Uterus (tissue), 4 donors: Measurements from ENCODE around the gene TMEM88. TPM values are rescaled to one million over a fixed set of nuclear protein-coding genes. Genes with fewer than 3 reads are reported as not detected.

Source experiments
- DNase-seq, 2 donors: peaks; one replicate each; pipeline ENCODE4 v3.0.0-alpha.2; 2019 to 2020
- H3K27ac ChIP-seq, 2 donors: fragments of 200-600 bp; sonication (generic); 1 replicate in 1 of 2; 2 replicates in 1 of 2; pipeline ENCODE4 v1.5.1; 2016 to 2018
- H3K27me3 ChIP-seq, 2 donors: fragments of 200-600 bp; sonication (generic); one replicate each; pipeline ENCODE4 v1.5.1; 2018 to 2019; ENCODE audit warnings: control low read depth in 1 of 2
- H3K36me3 ChIP-seq, 2 donors: fragments of 200-600 bp; sonication (generic); one replicate each; pipeline ENCODE4 v1.5.1; 2019; ENCODE audit warnings: control low read depth in 1 of 2
- H3K4me1 ChIP-seq, 2 donors: fragments of 200-600 bp; sonication (generic); one replicate each; pipeline ENCODE4 v1.5.1; 2018 to 2019; ENCODE audit warnings: control low read depth in 1 of 2
- H3K4me3 ChIP-seq, 2 donors: fragments of 200-600 bp; sonication (generic); 1 replicate in 1 of 2; 2 replicates in 1 of 2; pipeline ENCODE4 v1.5.1; 2018 to 2019; ENCODE audit warnings: mild to moderate bottlenecking in 1 of 2
- H3K9me3 ChIP-seq, 2 donors: fragments of 200-600 bp; sonication (generic); one replicate each; pipeline ENCODE4 v1.5.1; 2019; ENCODE audit warnings: control low read depth in 1 of 2
- POLR2A ChIP-seq, 2 donors: fragments of 450-650 bp; IDR thresholded peaks; one replicate each; pipeline ENCODE4 v1.6.1; 2016; ENCODE audit warnings: antibody characterized with exemption in 2 of 2, mild to moderate bottlenecking in 1 of 2, moderate library complexity in 1 of 2
- intact Hi-C: fragments of 100-400 bp; cut with DNase I; formaldehyde crosslinking; loops from one replicate; pipeline ENCODE4 v1.15.1; 2023; ENCODE audit warnings: low total_unique reads
- total RNA-seq, 4 donors: library from RNA; depleted of rRNA in 3 of 4; stranded (reverse); fragments of >200 nt in 3 of 4; gene quantifications; one replicate each; pipeline versions ENCODE4 v1.1.0 to v1.2.4, GENCODE V29; 2014 to 2023
- TF ChIP-seq, protein P1 (sequence below), 4 experiments: fragments of 200-600 bp in 2 of 4; fragments of 450-650 bp in 2 of 4; sonication (generic) in 2 of 4; IDR thresholded peaks; one replicate each; pipeline ENCODE4 v1.5.1; 2016 to 2019; ENCODE audit warnings: antibody characterized with exemption in 4 of 4, mild to moderate bottlenecking in 2 of 4, moderate library complexity in 1 of 4
- donor health status: DM: yes; HTN: yes; CAD: no.

TMEM88 gene
- total RNA-seq, 4 donors from 2014 or later = 7.3 to 68.1 (median 28.1) TPM

DNA sequence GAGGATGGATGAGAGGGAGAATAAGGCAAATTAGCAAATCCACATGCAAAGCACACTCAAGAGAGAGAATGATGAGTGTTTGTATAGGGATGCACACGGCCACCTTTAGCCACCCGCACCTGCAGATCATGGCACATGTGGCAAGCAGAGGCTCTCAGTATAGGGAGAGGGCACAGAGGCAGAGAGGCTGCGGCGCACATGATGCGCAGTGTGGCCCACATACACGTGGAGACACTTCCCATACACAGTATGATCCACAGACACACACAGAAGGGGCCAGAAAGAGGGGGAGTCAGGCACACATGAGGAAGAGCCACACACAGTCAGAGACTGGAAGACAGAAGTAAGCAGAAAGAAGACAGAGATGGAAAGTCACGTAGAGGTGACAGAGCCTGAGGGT is 27.2 kb downstream of the TMEM88 start:
- Histone ChIP-seq H3K27ac (peak overlapping the region; percentile 97 to 98), H3K27me3 (no peaks in the 10 kb centered on the region), H3K4me3 (no peak overlapping the region), H3K9me3 (no peaks in the 10 kb centered on the region), H3K4me1 (peaks cover 0 to 4% of the 10 kb centered on the region in 2 donors), H3K36me3 (no peaks in the 10 kb centered on the region)
- DNase-seq = no peak
- intact Hi-C loops = no loop called here
- TF ChIP-seq POLR2A (IDR thresholded peaks at IDR 0.05) = no peak
- TF ChIP-seq, protein P1, sequence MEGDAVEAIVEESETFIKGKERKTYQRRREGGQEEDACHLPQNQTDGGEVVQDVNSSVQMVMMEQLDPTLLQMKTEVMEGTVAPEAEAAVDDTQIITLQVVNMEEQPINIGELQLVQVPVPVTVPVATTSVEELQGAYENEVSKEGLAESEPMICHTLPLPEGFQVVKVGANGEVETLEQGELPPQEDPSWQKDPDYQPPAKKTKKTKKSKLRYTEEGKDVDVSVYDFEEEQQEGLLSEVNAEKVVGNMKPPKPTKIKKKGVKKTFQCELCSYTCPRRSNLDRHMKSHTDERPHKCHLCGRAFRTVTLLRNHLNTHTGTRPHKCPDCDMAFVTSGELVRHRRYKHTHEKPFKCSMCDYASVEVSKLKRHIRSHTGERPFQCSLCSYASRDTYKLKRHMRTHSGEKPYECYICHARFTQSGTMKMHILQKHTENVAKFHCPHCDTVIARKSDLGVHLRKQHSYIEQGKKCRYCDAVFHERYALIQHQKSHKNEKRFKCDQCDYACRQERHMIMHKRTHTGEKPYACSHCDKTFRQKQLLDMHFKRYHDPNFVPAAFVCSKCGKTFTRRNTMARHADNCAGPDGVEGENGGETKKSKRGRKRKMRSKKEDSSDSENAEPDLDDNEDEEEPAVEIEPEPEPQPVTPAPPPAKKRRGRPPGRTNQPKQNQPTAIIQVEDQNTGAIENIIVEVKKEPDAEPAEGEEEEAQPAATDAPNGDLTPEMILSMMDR (IDR thresholded peaks at IDR 0.05) = no peak

DNA sequence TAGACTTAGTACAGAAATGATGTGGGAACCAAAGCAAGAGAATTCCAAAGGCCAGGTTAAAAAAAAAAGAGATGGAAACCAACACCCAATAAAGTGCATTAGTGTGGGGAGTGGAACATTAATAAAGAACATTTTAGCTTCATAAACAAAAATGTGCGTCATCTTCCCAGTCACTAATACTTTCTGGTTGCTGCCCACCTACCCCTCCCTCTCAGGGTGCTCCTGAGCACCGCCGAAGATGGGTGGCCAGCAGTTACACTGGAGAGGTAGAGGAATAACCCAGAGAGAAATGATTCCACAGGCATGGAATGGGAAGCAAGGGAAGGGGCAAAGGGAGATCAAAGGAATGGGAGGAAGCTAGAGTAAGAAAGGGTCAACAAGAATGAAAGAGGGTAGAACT is 27.8 kb downstream of the TMEM88 start:
- TF ChIP-seq POLR2A (IDR thresholded peaks at IDR 0.05) = peak in 1 of 2 donors; percentile 38
- TF ChIP-seq, protein P1 (IDR thresholded peaks at IDR 0.05) = no peak
- H3K27ac ChIP-seq = peak overlapping the region; percentile 97 to 98
- intact Hi-C loops = no loop called here
- no peaks in the 10 kb centered on the region for H3K9me3 ChIP-seq
- peak overlapping the region in 1 of 2 donors; percentile 5 for H3K4me3 ChIP-seq
- no peak for DNase-seq
- H3K4me1 ChIP-seq = peaks cover 0 to 4% of the 10 kb centered on the region in 2 donors
- no peaks in the 10 kb centered on the region for H3K36me3 ChIP-seq
- H3K27me3 ChIP-seq = no peaks in the 10 kb centered on the region

- Histone ChIP-seq H3K27me3 (no peaks in the 10 kb centered on the region), H3K9me3 (no peaks in the 10 kb centered on the region), H3K4me3 (peak overlapping the region; percentile 57 to 87), H3K36me3 (no peaks in the 10 kb centered on the region), H3K4me1 (peaks cover 10% of the 10 kb centered on the region in 2 donors), H3K27ac (peak overlapping the region; percentile 97 to 98)
- no peak for DNase-seq
- intact Hi-C loops = no loop called here
- TF ChIP-seq, protein P1 (IDR thresholded peaks at IDR 0.05) = no peak
- TF ChIP-seq POLR2A (IDR thresholded peaks at IDR 0.05) = no peak
Observed at GRCh38 chr17:7883781-7884386, 29.0 kb downstream of the TMEM88 start.

- H3K27me3 ChIP-seq = no peaks in the 10 kb centered on the region
- peaks cover 10 to 18% of the 10 kb centered on the region in 2 donors for H3K4me1 ChIP-seq
- intact Hi-C loops = no loop called here
- no peaks in the 10 kb centered on the region for H3K9me3 ChIP-seq
- H3K27ac ChIP-seq = peak overlapping the region; percentile 97 to 98
- H3K4me3 ChIP-seq = peak overlapping the region; percentile 57 to 87
- peak in 1 of 2 donors; percentile 35 for DNase-seq
- no peak for TF ChIP-seq POLR2A (IDR thresholded peaks at IDR 0.05)
- TF ChIP-seq, protein P1 (IDR thresholded peaks at IDR 0.05) = no peak
- no peaks in the 10 kb centered on the region for H3K36me3 ChIP-seq
Observed at GRCh38 chr17:7884581-7885366, 29.9 kb downstream of the TMEM88 start.
